GM12872 (cell line): ENCODE results near the gene CHST7.
A peak's percentile ranks its signal among the peaks of the same experiment; 100 is the strongest.

ENCODE experiments used
- TF ChIP-seq, protein P1 (sequence below): IDR thresholded peaks from 3 replicates; pipeline ENCODE4 v1.5.1; 2011; ENCODE audit warnings: low read depth, mild to moderate bottlenecking, low read length, moderate library complexity; ENCODE audit not compliant: insufficient read depth

The CHST7 gene

DNA sequence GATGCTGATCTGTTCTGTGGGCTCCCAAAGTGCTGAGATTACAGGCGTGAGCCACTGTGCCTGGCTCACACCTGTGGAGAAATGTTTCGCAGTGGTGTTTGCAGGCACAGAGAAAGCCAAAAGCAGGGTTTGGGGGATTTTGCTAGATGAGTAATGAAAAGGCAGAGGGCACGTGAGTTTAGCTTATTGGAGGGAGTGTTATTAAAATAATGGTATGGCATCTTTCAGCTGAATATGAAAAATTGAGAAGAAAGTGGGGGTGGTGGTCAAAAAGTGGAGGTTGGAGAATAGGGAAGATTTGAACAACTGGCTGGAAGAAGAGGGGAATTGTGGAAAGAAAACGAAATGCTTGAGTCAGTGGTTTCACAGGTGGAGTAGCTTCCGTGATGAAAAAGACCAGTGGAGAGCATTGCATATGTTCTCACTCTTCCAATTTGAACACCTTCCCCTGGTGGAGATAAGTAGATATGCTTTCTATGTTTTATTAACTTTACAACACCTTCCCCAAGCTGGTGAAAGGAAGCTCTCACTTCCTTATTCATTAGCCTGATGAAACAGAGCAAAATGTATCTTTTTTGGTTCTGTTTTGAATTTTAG lies 1.1 kb upstream of the CHST7 start:
- TF ChIP-seq, protein P1, sequence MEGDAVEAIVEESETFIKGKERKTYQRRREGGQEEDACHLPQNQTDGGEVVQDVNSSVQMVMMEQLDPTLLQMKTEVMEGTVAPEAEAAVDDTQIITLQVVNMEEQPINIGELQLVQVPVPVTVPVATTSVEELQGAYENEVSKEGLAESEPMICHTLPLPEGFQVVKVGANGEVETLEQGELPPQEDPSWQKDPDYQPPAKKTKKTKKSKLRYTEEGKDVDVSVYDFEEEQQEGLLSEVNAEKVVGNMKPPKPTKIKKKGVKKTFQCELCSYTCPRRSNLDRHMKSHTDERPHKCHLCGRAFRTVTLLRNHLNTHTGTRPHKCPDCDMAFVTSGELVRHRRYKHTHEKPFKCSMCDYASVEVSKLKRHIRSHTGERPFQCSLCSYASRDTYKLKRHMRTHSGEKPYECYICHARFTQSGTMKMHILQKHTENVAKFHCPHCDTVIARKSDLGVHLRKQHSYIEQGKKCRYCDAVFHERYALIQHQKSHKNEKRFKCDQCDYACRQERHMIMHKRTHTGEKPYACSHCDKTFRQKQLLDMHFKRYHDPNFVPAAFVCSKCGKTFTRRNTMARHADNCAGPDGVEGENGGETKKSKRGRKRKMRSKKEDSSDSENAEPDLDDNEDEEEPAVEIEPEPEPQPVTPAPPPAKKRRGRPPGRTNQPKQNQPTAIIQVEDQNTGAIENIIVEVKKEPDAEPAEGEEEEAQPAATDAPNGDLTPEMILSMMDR = peak; percentile 54

GRCh38 chrX:46573892-46574773 lies 568 bp downstream of the CHST7 start:
- TF ChIP-seq, protein P1 = no peak

- TF ChIP-seq, protein P1 = no peak
These were observed 1.3 kb downstream of the CHST7 start for GRCh38 chrX:46574774-46575381.

DNA sequence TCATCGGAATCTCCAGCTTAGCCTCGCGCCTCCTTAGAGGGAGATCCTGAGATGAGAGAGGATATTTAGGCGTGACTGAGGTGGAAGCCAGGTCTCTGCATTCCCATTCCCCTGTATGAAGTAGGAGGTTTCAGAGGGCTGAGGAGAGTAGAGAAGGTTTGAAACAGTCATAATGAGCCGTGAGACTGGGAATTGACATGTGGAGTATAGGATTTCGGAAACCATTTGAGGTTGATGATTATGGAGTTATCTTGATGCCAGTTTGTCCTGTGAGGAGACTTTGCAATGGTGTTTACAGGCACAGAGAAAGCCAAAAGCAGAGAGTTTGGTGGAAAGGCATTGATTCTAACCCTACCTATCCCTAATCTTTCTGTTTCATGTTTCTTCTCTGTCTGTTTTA lies 2.0 kb downstream of the CHST7 start:
- TF ChIP-seq, protein P1 = no peak

- TF ChIP-seq, protein P1 = no peak
These were observed 2.4 kb downstream of the CHST7 start for GRCh38 chrX:46575991-46576392.

- TF ChIP-seq, protein P1 = no peak
These were observed 2.9 kb downstream of the CHST7 start for GRCh38 chrX:46576458-46576857.

GRCh38 chrX:46577221-46578005 lies 3.8 kb downstream of the CHST7 start:
- TF ChIP-seq, protein P1 = no peak
